HUDEP-2 (cell line): ENCODE data around the gene ST6GALNAC4.

Source experiments
- DNase-seq, 76 experiments: peaks; one replicate each; lab custom pipeline; 2025; ENCODE audit not compliant: unreplicated experiment in 76 of 76; lab: John Stamatoyannopoulos, UW

The ST6GALNAC4 gene

GRCh38 chr9:127931092-127931881 is 14.4 kb upstream of the ST6GALNAC4 start:
- peak in 1 of 76 experiments; percentile 15 for DNase-seq

DNA sequence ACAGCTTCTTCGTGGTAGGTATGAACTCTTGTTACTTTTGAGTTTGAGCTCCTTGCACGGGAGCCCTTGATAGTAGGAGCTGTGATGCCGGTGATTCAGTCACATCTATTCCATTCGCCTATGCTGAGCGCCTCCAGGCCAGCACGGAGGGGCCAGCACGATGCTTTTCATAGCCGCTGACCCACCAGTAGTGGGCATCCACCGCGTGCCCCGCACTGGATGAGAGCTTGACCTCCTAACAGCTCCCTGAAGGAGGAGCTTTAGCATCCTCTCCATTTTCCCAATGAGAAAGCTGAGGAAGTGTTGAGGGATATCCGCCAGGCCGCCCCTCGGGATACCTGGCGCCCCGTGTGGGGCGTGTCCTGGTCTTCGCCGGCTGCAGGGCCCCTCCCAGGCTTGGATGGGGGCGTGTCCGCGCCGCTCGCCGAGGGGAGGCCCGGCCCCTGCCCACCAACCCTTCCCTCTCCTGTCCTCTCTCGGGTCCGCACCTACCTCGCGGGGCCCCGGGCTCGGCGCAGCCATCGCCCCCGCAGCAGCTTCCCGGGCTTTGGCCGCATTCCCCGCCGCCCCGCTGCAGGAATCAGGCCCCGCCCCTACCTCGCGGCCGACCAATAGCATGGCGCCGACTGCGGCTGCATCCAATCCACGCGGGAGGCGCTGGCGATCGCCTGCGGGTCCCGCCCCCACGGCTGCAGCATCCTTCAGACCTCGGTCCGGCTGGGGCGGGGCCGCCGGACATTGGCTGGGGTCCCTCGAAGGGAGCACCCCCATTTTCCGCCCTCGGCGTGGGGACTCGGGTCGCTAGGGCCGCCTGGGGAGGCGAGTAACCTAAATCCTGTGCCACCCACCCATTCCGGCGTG is 13.6 kb upstream of the ST6GALNAC4 start, which contains the start of gene PIP5KL1:
Gene PIP5KL1 (minus strand): TSS at position 547 of the 861 bp plus-strand sequence. CDS start 25 bp downstream, at position 522.
- peak in 63 of 76 experiments; percentile 11 to 75 (median 51) for DNase-seq

- DNase-seq = no peak
Measured at GRCh38 chr9:127929625-127929979, 12.8 kb upstream of the ST6GALNAC4 start.

DNA sequence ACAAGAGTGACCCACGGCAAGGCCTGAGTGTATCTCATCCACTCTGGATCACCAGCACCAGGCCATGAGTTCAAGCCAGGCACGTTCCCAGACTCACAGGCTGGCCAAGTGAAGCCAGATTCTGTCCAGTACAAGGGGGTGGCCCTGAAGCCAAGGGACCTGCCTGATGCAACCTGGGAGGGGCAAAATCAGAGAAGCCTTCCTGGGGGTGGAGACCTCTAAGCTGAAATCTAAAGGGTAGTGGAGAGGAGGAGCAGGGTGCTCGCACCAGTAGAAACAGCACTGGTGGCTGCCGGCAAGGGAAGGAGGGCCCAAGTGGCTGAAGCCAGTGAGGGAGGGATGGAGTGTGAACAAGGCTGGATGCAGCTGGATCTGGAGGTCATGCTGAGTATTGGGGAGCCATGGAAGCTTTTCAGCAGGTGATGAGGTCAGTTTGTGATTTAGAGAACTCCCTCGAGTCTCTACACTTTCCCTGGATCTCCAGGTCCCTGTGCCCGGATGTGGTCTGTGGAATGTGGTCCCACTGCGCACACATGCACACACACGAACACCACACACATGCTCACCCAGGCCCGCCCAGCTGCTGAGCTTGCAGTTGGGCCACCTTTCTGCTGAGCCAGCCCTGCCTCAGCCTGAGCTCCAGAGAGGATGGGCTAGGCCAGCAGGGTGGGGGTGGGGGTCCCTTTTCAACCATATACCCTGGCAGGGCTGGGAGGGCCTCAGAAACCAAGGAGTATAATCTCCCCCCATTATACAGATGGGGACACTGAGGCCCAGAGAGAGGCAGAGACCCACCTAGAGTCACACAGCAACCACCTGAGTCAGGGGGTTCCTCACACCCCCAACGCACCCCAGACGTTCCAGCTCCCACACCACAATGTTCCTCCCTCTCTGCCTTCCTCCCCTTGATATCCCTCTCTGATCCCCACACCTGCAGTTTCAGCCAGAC is 12.1 kb upstream of the ST6GALNAC4 start:
- peak in 1 of 76 experiments; percentile 12 for DNase-seq

GRCh38 chr9:127927988-127928675 is 11.3 kb upstream of the ST6GALNAC4 start:
- DNase-seq = peak in 30 of 76 experiments; percentile 2 to 53 (median 32)

DNA sequence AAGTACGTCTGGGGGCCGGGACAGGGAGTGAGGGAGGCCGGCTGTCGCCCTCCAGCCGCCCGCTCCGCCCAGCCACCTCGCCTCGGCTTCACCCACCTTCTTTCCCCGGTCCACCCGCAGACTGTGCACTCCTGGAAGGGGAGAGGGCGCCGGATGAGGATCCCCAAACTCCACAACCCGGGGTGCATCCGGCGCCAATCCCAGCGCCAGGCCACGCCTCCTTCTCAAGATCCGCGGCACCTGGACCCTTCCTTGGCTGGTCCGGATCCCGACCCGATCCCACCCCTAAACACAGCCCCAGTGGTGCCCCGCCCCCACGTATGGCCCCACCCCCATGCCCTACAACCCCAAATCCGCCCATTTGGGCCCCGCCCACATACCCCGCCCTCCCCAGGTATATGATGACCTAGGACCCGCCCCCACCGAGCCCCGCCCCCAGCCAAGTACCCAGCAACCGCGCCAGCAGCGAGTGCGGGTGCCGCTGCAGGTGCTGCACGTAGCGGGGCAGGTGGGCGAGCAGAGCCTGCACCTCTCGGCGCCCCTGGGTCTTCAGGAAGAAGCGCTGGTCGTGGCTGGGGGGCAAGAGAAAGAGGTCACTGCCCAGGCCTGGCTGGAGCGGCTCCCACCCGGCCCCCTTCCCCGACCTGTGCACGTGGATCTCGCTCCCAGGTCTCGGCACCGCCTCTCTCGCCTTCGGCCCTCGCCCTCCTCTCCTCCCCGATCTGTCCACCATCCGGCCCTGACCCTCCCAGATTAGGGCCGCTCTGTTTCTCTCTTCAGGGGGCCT is 10.6 kb upstream of the ST6GALNAC4 start:
- peak in 18 of 76 experiments; percentile 11 to 47 (median 28) for DNase-seq

DNA sequence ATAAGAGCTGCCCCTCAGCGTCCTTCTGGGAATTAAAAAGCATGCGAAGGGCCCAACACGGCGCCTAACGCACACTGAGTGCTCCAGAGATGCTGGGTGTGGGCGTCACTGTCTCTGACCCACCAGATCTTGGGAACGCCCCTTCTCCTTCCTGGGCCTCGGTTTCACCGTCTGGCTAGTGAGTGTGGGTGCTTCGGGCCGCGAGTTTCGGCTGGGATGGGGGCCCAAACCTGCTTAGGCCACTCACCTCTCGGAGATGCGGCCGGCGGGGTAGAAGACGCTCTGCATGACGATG is 10.0 kb upstream of the ST6GALNAC4 start:
- no peak for DNase-seq

DNA sequence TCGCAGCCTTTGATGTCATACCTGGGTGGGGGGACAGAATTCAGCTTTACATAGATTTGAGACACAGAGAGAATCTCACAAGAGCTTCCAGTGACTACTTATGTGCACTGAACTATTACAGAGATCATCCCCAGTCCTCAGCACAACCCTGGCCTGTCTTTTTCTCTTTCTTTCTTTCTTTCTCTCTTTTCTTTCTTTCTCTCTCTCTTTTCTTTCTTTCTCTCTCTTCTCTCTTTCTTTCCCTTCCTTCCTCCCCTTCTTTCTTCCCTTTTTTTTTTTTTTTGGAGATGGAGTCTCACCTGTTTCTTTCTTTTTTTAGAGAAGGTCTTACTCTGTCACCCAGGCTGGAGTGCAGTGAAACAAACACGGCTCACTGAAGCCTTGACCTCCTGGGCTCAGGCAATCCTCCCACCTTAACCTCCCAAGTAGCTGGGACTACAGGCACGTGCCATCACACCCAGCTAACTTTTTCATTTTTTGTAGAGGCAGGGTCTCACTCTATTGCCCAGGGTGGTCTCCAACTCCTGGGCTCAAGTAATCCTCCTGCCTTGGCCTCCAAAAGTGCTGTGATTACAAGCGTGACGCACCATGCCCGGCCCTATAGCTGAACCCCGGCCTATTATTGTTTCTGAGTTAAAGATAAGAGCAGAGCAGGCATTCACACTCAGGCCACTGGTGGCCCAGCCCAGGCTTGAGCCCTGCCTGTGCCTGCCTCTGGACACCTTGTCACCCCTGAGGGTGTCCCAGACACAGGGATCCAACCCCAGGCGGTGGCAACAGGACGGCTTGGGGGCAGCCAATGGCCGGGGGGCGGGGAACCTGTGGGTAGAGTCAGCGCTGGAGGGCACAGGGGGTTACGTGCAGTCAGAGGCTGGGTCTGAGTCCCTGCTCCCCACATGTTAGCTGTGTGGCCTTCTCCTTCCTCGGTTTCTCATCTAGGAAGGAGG is 9.4 kb upstream of the ST6GALNAC4 start:
- no peak for DNase-seq

GRCh38 chr9:127924736-127925444 is 8.0 kb upstream of the ST6GALNAC4 start:
- no peak for DNase-seq

GRCh38 chr9:127923771-127924170 is 6.9 kb upstream of the ST6GALNAC4 start:
- DNase-seq = no peak

GRCh38 chr9:127923046-127923445 is 6.2 kb upstream of the ST6GALNAC4 start:
- no peak for DNase-seq

GRCh38 chr9:127921557-127922120 is 4.8 kb upstream of the ST6GALNAC4 start:
- DNase-seq = peak in 44 of 76 experiments; percentile 17 to 70 (median 44)

- DNase-seq = no peak
Measured at GRCh38 chr9:127920794-127921193, 4.0 kb upstream of the ST6GALNAC4 start.

- DNase-seq = peak in 12 of 76 experiments; percentile 22 to 61 (median 34)
Measured at GRCh38 chr9:127919253-127919815, 2.5 kb upstream of the ST6GALNAC4 start.

DNA sequence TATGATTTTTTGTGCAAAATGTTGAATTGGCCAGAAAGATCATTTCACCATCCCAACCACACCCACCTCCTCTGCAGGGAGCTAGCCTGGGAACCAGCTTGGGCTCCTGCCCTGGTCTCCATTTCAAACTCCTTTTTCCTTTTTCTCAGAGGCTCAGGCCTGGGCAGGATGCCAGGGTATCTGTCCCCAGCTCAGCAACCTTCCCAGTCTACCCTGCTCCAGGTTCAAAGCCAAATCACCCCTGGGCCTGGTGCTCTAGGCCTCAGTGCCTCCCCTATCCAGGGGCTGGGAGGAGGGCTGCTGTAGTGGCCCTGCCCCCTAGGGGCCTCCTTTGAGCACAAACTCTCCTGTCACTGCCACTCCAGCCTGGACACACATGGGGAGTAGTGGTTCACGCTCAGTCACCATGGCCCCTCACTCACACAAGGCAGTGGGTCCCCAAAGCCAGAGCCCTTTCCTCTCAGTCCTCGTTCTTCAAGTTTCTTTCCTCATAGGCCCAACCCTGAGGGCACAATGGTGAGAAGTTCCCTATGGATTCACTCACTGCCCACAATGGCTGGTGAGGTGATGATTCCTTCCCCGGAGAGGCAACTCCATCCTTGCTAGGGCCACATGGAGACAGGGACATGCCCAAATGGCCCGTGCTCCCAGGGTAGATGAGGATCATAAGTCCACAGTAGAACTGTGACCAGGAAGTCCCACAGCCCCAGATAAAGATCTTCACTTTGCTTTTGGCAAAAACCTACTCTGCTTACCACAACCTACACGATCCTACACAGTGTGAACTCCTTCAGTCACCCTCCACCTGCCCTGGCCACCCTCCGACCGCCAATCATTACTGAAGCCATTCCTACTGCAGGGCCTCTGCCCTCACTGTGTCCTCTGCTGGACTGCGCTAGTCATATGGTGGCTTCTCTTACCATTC is 1.6 kb upstream of the ST6GALNAC4 start:
- peak in 41 of 76 experiments; percentile 11 to 60 (median 37) for DNase-seq

DNA sequence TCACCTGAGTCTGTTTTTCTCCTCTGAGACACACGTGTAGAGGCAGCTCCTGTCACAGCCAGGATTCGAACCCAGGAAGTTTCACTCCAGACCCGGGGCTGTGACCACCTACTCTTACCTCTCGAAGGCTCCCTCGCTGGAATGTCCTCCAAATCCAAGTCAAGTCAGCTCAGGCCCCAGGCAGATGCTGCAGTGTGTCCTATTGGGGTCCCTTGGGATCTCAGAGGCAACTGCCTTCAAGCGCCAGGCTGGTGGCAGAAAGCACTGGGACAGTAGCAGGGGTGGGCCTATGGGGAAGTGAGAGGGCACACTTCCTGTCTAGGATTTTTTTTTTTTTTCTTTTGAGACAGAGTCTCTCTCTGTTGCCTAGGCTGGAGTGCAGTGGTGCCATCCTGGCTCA is 762 bp upstream of the ST6GALNAC4 start:
- DNase-seq = no peak
